ENCODE results near the gene SELP. TPM values are rescaled to one million over a fixed set of nuclear protein-coding genes. Genes with fewer than 3 reads are reported as not detected.

The SELP gene
- total RNA-seq, 1 donor from 2014 or later = not detected

DNA sequence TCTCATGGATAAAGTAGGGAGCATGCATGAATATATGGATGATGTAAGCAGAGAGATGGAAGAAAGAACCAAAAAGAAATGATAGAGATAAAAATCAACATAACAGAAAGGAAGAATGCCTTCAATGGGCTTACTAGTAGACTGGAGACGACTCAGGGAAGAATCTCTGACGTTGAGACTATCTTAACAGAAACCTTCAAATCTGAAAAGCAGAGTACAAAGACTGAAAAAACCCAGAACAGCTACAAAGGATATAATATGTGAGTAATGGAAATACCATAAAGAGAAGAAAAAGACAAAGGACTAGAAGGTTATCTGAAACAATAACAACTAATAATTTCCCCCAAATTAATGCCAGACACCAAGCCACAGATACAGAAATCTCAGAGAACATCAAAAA is 18.3 kb upstream of the SELP start:
- Mint-ChIP-seq H3K27ac (ENCODE audit: unreplicated experiment) (no peak overlapping the region), H3K9me3 (ENCODE audit: unreplicated experiment) (no peaks in the 10 kb centered on the region), H3K27me3 (ENCODE audit: unreplicated experiment) (peaks cover 14% of the 10 kb centered on the region), H3K4me3 (ENCODE audit: unreplicated experiment) (no peak overlapping the region), H3K36me3 (ENCODE audit: unreplicated experiment) (no peaks in the 10 kb centered on the region), H3K4me1 (ENCODE audit: unreplicated experiment) (no peaks in the 10 kb centered on the region)
- TF ChIP-seq, protein P1, sequence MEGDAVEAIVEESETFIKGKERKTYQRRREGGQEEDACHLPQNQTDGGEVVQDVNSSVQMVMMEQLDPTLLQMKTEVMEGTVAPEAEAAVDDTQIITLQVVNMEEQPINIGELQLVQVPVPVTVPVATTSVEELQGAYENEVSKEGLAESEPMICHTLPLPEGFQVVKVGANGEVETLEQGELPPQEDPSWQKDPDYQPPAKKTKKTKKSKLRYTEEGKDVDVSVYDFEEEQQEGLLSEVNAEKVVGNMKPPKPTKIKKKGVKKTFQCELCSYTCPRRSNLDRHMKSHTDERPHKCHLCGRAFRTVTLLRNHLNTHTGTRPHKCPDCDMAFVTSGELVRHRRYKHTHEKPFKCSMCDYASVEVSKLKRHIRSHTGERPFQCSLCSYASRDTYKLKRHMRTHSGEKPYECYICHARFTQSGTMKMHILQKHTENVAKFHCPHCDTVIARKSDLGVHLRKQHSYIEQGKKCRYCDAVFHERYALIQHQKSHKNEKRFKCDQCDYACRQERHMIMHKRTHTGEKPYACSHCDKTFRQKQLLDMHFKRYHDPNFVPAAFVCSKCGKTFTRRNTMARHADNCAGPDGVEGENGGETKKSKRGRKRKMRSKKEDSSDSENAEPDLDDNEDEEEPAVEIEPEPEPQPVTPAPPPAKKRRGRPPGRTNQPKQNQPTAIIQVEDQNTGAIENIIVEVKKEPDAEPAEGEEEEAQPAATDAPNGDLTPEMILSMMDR (IDR thresholded peaks at IDR 0.05) = no peak
- no peak for DNase-seq (ENCODE audit: extremely low spot score, unreplicated experiment)

DNA sequence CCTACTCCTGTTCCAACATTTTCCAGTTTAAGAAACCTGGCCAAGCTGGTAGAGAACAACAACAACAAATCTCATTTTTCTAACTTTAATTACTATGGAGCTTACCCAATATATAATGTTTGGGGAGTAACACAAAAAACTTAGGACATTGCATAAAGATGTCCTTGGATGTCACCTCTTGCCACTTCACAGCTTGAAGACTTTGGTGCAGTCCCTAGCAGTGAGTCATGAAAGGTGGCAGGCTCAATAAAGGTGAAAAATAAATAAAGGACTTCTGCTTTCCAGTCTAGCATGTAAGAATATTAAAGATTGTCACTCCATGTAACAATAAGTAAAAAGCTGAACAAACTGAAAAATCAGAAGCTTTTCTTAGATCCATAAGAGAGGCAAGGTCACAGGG is 17.6 kb upstream of the SELP start:
- H3K27me3 Mint-ChIP-seq (ENCODE audit: unreplicated experiment) = peaks cover 16% of the 10 kb centered on the region
- no peaks in the 10 kb centered on the region for H3K36me3 Mint-ChIP-seq (ENCODE audit: unreplicated experiment)
- H3K27ac Mint-ChIP-seq (ENCODE audit: unreplicated experiment) = no peak overlapping the region
- TF ChIP-seq, protein P1 (IDR thresholded peaks at IDR 0.05) = no peak
- no peaks in the 10 kb centered on the region for H3K4me1 Mint-ChIP-seq (ENCODE audit: unreplicated experiment)
- no peak overlapping the region for H3K4me3 Mint-ChIP-seq (ENCODE audit: unreplicated experiment)
- H3K9me3 Mint-ChIP-seq (ENCODE audit: unreplicated experiment) = no peaks in the 10 kb centered on the region
- no peak for DNase-seq (ENCODE audit: extremely low spot score, unreplicated experiment)

DNA sequence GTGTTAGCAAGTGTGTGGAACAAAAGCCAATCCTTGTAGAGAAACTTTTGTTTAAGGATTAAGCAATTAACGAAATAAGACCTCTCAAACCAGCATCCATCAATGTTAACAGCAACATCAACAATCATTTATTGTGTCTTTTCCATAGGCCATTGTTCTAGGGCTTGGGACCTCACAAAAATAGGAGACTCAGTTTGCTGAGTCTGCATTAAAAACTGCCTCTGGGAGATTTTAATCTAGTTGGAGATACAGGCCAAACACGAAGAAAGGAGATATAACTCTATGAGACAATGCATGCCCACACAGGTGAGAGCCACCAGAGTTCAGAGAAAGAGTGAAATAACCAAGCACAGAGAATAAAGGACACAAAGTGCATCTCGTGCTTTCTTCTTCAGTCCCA is 14.4 kb upstream of the SELP start:
- H3K4me1 Mint-ChIP-seq (ENCODE audit: unreplicated experiment) = no peaks in the 10 kb centered on the region
- no peaks in the 10 kb centered on the region for H3K36me3 Mint-ChIP-seq (ENCODE audit: unreplicated experiment)
- no peaks in the 10 kb centered on the region for H3K9me3 Mint-ChIP-seq (ENCODE audit: unreplicated experiment)
- no peak overlapping the region for H3K27ac Mint-ChIP-seq (ENCODE audit: unreplicated experiment)
- no peak overlapping the region for H3K4me3 Mint-ChIP-seq (ENCODE audit: unreplicated experiment)
- no peak for DNase-seq (ENCODE audit: extremely low spot score, unreplicated experiment)
- TF ChIP-seq, protein P1 (IDR thresholded peaks at IDR 0.05) = no peak
- H3K27me3 Mint-ChIP-seq (ENCODE audit: unreplicated experiment) = peaks cover 19% of the 10 kb centered on the region

DNA sequence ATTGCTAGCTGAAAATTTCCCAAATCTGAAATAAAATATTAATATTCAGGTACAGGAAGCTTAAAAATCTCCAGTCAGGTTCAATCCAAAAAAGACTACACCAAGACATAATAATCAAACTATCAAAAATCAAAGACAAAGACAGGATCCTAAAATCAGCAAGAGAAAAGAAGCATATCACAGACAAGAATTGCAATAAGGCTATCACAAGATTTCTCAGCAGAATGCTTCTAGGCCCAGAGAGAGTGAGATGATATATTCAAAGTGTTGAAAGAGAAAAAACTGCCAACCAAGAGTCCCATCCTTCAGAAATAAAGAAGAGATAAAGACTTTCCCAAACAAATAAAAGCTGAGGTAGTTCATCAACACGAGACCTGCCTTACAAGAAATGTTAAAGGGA is 5.0 kb upstream of the SELP start:
- TF ChIP-seq, protein P1 (IDR thresholded peaks at IDR 0.05) = no peak
- H3K27ac Mint-ChIP-seq (ENCODE audit: unreplicated experiment) = no peak overlapping the region
- H3K9me3 Mint-ChIP-seq (ENCODE audit: unreplicated experiment) = peaks cover 31% of the 10 kb centered on the region
- no peak for DNase-seq (ENCODE audit: extremely low spot score, unreplicated experiment)
- H3K4me3 Mint-ChIP-seq (ENCODE audit: unreplicated experiment) = no peak overlapping the region
- H3K27me3 Mint-ChIP-seq (ENCODE audit: unreplicated experiment) = no peaks in the 10 kb centered on the region
- no peaks in the 10 kb centered on the region for H3K4me1 Mint-ChIP-seq (ENCODE audit: unreplicated experiment)
- no peaks in the 10 kb centered on the region for H3K36me3 Mint-ChIP-seq (ENCODE audit: unreplicated experiment)

DNA sequence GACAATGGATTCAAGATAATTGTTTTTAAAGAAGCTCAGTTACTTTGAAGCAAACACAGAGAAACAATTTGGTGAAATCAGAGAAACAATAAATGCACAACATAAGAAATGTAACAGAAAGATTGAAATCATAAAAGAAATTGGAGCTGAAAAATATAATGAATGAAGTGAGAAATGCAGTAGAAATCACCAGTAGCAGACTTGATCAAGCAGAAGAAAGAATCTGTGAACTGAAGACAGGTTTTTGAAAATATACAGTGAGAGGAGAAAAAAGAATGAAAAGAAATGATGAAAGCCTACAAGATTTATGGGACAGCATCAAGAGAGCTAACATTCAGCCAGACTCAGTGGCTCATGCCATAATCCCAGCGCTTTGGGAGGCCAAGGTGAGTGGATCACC is 4.2 kb upstream of the SELP start:
- H3K36me3 Mint-ChIP-seq (ENCODE audit: unreplicated experiment) = no peaks in the 10 kb centered on the region
- H3K4me1 Mint-ChIP-seq (ENCODE audit: unreplicated experiment) = no peaks in the 10 kb centered on the region
- H3K27me3 Mint-ChIP-seq (ENCODE audit: unreplicated experiment) = no peaks in the 10 kb centered on the region
- TF ChIP-seq, protein P1 (IDR thresholded peaks at IDR 0.05) = no peak
- peaks cover 31% of the 10 kb centered on the region for H3K9me3 Mint-ChIP-seq (ENCODE audit: unreplicated experiment)
- no peak overlapping the region for H3K4me3 Mint-ChIP-seq (ENCODE audit: unreplicated experiment)
- H3K27ac Mint-ChIP-seq (ENCODE audit: unreplicated experiment) = no peak overlapping the region
- DNase-seq (ENCODE audit: extremely low spot score, unreplicated experiment) = no peak
